Mononuclear cell (primary cell): Measurements from ENCODE around the gene PTCH2. TPM values are rescaled to one million over a fixed set of nuclear protein-coding genes. Genes with fewer than 3 reads are reported as not detected.
A peak's percentile ranks its signal among the peaks of the same experiment; 100 is the strongest.
"Not testable (repeated sequence)": the region's sequence is repeated elsewhere in the genome, so short reads cannot be mapped to it uniquely, and the experiment has no call there.

Experiments used
- H3K27me3 ChIP-seq: 2 replicates; pipeline ENCODE4 v1.6.0; 2011; ENCODE audit warnings: low read length, control low read depth; ENCODE audit not compliant: insufficient read depth
- H3K4me1 ChIP-seq: 2 replicates; pipeline ENCODE4 v1.5.1; 2011; ENCODE audit warnings: mild to moderate bottlenecking, low read length, control low read depth; ENCODE audit not compliant: insufficient read depth
- H3K4me3 ChIP-seq: 2 replicates; pipeline ENCODE4 v1.5.1; 2011; ENCODE audit warnings: mild to moderate bottlenecking, low read length, moderate library complexity
- H3K9me3 ChIP-seq: 2 replicates; pipeline ENCODE4 v1.5.1; 2011; ENCODE audit warnings: low read depth, mild to moderate bottlenecking, control low read depth, low read length
- total RNA-seq: library from RNA; depleted of rRNA; stranded (reverse); fragments of >200 nt; gene quantifications from one replicate; pipeline ENCODE4 v1.2.3, GENCODE V29; 2012

The PTCH2 gene
- total RNA-seq, 1 donor = 0.52 TPM

DNA sequence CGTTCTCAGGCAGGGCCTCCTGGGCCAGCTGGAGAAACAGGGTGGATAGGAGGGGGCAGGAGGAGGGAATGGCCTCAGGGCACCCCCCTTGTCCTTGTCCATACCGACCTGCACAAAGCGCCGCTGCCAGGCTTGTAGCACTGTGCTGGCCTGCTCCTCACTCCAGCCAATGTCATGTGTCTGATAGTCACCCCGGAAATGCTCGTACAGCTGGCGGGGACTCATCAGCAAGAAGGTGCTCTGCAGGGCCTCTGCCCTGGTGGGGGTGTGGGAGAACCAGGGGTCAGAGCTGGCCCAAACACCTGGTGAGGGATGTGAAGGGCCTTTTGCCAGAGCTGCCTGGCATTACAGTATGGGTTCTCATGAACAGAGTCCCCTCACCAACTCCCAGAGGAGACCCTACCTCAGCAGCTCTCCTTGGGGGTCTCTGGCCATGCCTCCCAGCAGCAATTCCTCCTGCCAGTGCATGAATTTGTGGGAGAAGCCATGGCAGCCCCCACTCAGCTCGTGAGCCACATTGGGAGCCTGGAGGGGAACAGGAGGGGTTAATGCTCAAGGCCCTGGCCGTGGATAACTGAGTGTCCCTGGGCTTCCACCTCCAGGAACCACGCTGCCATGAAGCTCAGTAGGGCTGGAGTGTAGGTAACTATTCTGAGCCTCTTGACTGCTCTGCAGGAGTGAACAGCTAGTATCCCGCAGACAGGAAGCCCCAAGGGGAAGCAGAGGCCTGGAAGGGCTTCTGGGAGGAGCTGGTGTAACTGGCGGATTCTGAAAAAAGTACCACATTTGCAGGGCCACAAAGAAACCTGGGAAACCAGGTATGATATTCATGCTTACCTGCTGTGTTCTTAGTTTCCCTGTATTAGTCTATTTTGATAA lies 13.3 kb downstream of the PTCH2 start:
- Histone ChIP-seq H3K4me1 (peaks cover 39% of the 10 kb centered on the region), H3K27me3 (no peaks in the 10 kb centered on the region), H3K4me3 (no peak overlapping the region), H3K9me3 (no peaks in the 10 kb centered on the region)

DNA sequence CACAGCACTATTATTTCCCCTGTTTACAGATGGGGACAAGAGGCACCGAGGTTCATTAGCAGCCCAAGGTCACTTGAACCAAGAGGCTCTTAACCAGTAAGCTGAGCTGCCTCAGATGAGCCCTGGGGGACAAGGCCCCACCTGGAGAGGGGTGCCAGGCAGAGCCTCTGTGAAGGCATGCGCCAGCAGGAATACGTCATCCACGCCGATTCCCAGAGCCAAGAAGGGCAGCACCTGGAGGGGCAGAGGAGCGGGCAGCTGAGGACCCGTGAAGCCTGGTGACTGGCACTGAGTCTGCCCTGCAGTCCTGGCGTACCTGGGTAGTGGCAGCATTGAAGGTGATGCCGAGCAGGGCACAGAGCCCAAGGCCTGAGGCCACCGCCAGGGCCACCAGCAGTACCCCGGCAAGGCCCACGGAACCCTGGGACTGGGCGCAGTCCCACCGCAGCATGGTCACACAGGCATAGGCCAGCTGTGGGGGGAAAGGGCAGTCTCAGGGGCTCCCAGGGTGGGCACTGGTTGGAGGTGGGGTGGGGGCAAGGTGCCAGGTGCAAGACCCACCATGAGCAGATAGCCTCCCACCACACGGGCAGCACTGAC lies 14.1 kb downstream of the PTCH2 start:
- Histone ChIP-seq H3K4me1 (peaks cover 31% of the 10 kb centered on the region), H3K9me3 (no peaks in the 10 kb centered on the region), H3K27me3 (no peaks in the 10 kb centered on the region), H3K4me3 (no peak overlapping the region)

DNA sequence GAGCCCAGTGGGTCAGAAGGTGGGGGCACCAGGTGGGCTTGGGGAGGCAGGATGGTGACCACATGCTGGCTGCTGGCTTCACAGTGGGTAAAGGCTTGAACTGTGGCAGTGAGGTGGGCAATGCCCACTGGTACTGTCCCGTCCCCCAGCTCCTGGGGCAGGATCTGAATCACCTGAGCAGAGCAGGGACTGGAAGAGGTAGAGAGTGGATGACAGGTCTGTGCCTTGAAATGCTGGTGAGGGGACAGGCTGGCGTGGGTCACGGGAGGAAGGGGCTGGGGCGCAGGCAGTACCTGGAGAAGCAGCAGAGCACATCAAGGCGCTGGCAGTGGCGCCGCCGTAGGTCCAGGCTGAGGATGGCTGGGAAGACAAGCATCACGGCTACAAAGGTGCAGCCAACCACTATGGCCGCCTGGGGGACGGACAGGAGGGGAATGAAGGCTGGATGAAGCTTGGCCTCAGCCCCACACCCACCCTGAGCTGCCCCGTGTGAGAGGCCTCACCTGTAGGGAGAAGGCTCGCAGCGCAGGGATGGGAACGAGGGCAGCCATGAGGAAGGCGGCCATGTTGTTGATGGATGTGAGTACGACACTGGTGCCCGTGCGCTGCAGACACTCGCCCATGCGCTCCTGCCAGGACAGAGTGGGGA lies 14.9 kb downstream of the PTCH2 start:
- H3K4me3 ChIP-seq = no peak overlapping the region
- no peaks in the 10 kb centered on the region for H3K9me3 ChIP-seq
- peaks cover 23% of the 10 kb centered on the region for H3K4me1 ChIP-seq
- no peaks in the 10 kb centered on the region for H3K27me3 ChIP-seq

DNA sequence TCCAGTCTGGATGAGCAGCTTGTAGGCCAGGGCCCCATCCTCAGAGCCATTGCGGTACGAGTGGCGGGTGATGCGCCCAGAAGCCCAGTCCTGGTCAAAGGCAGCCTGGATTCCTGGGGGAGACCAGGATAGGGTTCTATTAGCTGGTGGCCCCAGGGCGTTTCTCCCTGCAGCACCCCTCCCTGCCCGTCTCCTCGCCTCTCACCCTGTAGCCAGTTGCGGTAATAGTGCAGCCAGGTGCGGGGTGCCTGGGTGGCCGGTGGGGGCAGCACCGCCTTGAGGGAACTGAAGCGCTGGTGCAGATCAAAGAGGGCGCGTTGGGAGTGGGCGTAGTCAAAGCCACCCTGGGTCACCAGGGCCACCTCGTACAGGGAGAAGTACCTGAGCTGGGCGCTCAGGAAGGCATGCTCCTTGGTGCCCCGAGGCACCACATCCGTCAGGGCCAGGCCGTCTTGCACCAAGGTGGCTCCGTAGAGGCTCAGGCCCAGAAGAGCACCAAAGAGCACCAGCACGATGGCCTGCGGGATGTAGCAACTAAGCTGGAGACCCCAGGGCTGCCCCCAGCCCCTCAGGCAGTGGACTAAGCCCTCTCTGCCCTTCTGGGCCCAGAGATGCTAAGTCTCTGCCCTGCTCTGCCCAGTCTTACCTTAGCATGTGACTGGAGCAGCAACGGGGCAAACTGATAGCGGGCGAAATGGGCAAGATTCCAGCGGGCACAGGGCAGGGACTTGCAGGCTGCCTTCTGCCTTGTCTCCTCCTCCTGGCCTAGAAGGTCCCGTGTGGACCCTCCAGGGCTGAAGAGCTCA lies 15.7 kb downstream of the PTCH2 start:
- Histone ChIP-seq H3K4me3 (no peak overlapping the region), H3K4me1 (peaks cover 23% of the 10 kb centered on the region), H3K9me3 (no peaks in the 10 kb centered on the region)

DNA sequence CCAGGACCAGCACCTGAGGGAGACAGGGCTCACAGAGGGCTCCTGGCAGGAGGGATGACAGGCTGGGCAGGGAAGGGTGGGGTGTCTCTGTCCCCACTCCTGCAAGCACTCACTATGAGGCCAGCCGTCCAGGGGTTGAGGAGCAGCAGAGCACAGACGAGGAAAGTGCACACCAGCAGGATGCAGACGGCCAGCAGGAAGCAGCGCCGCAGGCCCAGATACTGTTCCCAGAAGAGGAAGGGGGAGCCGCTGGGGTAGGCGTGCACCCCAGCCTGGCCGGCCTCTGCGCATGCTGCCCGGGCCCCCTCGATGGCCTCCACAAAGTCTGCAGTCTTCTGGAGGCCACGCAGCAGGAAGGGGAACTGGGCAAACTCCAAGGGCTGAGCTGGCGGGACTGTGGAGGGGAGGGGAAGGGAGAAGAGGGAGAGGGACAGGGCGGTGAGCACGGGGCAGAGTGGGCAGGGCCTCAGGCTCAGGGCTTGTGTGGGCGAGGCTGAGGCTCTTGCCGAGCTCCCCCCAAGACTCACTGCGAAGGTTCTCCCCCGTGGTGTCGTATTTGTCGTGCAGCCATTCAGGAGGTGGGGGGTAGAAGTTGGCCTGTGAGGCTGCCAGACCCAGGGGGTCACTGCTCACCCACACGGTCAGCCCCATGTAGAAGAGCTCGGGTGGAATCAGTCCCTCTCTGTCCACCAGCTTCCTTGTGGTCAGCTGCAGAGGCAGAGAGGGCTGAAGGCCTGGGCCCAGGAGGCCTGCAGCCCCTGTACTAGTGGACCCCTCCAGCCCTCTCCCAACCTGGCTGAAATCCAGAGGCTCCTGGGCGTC lies 16.5 kb downstream of the PTCH2 start:
- no peak overlapping the region for H3K4me3 ChIP-seq
- peaks cover 23% of the 10 kb centered on the region for H3K4me1 ChIP-seq
- no peaks in the 10 kb centered on the region for H3K27me3 ChIP-seq
- no peaks in the 10 kb centered on the region for H3K9me3 ChIP-seq

More for the DNA sequence above, 15.7 kb downstream of the PTCH2 start:
- H3K27me3 ChIP-seq = no peaks in the 10 kb centered on the region

DNA sequence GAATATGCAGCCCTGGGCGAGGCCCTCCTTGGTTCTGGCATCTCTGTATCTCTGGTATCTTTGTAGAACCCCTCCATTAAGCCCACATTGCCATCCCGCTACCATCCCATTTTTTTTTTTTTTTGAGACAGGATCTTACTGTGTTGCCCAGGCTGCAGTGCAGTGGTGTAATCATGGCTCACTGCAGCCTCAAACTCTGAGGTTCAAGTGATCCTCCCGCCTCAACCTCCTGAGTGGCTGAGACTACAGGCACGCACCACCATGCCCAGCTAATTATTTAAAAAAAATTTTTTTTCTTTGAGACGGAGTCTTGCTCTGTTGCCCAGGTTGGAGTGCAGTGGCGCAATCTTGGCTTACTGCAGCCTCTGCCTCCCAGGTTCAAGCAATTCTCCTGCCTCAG lies 18.7 kb downstream of the PTCH2 start:
- not testable (repeated sequence) for H3K9me3 ChIP-seq, H3K4me3 ChIP-seq, H3K27me3 ChIP-seq
- H3K4me1 ChIP-seq = peaks cover 26% of the 10 kb centered on the region

DNA sequence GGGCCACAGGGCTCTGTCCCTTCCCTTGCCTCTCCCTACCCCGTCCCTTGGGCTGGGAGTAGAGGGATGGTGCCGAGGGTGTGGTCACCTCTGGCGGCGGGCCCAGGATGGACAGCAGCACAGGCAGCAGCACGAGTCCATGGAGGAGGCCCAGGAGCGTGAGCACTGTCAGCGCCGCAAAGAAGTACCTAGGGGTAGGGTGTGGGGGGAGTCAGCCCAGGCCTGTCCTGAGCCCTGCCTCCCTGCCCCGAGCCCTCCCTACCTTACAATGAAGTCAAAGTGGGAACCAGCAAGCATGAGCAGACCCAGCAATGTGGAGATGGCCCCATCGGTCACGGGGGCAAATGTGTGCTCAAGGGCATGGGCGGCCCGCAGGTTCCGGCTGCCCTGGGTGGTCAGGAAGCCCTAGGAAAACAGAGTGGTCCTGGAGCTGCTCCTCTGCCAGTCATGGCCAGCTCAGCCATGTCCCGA lies 20.0 kb downstream of the PTCH2 start:
- no peaks in the 10 kb centered on the region for H3K9me3 ChIP-seq
- H3K4me1 ChIP-seq = peaks cover 38% of the 10 kb centered on the region

DNA sequence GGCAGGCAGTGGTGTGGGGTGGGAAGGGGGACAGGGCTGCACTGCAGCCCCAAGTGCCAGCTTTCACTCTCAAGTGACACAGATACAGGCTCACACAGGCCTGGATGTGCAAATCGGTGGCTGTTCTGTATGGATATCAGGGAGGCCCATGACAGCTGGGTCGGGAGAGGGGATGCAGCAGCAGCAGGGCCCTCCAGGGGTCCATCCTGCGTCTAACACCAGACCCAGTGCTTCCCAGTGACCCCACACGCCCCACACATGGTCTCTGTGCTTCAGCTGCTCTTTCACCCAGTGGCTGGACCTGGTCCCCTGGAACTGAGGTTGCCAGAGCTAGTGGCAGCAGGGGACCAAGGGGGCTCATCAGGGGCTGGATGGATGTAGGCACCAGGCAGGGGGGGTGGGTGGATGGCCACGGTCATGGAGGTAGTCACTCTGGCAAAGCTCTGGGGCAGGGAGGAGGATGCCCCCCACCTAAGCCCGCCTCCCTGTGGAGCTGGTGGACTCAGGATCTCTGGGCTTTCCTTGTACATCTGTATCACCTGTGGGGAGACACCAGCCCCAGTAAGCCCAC lies 20.8 kb downstream of the PTCH2 start:
- no peaks in the 10 kb centered on the region for H3K9me3 ChIP-seq
- no peak overlapping the region for H3K4me3 ChIP-seq
- H3K4me1 ChIP-seq = peaks cover 38% of the 10 kb centered on the region
- H3K27me3 ChIP-seq = no peaks in the 10 kb centered on the region

More for the DNA sequence above, 20.0 kb downstream of the PTCH2 start:
- no peaks in the 10 kb centered on the region for H3K27me3 ChIP-seq
- no peak overlapping the region for H3K4me3 ChIP-seq

DNA sequence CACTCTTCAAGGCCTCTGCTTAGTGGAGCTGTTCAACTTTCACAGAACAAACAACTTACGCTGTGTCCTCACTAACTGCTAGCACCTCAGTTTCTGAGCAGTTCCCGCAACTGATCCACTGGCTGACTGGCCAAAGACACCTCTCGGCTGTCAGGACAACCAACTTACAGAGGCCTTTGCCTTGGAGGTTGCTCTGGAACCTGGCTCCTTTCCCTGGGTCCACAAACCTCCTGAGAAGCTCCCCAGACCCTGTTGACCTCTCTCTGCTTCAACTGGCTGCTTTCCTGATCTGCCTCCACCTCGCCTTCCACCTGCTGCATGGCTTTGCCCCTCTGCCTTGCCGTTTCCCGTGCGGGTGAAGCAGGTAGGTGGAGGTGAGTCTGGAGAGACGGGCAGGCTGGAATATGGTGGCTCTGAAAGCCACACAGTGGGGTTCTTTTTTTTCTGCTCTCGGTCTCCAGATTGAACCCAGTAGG lies 21.8 kb downstream of the PTCH2 start:
- H3K9me3 ChIP-seq = no peaks in the 10 kb centered on the region
- no peaks in the 10 kb centered on the region for H3K27me3 ChIP-seq
- peaks cover 29% of the 10 kb centered on the region for H3K4me1 ChIP-seq
- H3K4me3 ChIP-seq = no peak overlapping the region

DNA sequence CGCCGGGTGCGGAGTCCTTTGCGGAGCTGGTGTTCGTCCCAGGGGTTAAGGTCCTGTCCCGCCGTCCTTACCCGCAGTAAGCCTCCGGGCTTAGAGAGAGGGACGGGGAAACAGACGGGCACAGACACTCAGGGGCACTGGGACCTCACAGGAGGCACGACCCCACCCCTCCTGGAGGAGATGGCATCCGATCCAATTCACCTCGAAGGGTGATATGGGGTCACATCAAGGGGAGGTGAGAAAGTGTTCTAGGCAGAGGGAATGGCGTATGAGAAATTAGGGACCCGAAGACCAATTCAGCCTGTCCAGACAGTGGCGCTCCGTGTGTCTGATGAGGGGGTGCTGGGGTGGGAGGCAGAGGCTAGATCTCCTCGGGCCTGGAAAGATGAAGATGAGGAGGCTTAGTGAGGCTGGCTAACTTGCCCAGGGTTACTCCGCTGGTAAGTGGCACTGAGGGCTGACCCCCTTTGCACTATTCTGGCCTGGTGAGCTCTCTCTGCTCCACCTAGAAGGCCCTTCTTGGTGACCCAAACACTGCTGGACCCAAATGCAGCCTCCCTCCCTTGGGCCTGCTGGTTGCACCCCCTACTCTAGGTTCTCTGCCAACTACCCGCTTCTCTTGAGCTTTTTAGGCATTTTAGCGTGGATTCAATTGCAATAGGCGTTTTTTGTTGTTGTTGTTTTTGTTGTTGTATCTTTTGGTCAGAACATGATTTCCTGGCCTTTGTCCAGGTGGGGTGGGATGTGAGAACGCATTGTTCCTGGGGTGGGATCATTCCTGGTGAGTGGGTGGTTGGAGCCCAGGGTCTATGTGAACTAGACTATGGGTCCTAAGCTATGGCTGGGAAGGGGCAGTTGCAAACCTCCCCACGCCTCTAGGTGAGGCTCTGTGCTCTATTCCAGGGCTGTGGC lies 22.5 kb downstream of the PTCH2 start:
- Histone ChIP-seq H3K9me3 (no peaks in the 10 kb centered on the region), H3K27me3 (no peaks in the 10 kb centered on the region), H3K4me3 (peak overlapping the region; percentile 47), H3K4me1 (peaks cover 26% of the 10 kb centered on the region)

DNA sequence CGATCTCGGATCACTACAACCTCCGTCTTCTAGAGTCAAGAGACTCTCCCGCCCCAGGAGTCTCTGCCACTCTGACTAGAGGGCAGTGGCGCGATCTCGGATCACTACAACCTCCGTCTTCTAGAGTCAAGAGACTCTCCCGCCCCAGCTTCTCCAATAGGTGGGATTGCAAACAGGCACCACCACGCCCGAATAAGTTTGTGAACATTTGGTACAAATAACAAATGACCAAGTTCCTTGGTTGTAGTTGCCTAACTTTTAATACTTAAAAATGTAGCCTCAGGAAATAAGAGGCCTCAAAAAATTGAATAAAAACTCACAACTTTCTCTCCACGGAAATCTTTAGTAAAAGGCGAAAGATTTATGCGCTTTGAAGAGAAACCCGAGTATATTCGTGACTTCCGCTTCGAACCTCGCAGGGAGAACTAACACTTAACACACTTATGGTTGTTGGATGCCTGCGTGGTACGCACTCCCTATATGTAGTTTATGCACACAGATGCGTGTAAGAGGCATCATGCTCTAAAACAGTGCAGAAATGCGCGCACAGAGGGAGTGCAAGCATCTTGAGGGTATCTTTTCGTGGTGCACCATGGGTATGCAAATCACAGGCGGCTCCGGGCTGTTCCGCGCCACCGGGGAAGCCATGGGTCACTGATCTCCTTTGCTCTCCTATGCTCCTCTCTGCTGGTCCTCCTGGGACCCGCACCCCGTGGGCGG lies 23.3 kb downstream of the PTCH2 start:
- Histone ChIP-seq H3K27me3 (no peaks in the 10 kb centered on the region), H3K9me3 (no peaks in the 10 kb centered on the region), H3K4me1 (peaks cover 34% of the 10 kb centered on the region), H3K4me3 (peak overlapping the region; percentile 47)

DNA sequence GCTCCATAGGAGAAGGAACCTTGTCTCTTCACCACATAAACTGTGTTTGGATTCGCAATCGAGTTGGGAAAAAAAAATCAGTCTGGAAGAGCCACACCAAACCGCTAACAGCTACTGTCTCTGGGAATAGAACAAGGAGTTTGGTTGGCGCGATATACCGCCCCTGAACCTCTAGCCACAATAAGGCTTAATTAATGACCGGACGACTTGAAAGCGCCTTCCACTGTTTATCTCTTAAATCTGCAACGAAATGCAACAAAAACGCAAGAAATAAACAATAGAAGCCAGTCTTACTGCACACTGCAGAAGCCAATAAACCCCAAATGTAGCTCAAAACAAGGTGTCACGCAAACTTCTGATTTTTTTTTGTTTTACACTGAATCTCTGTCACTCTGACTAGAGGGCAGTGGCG lies 23.9 kb downstream of the PTCH2 start:
- peaks cover 39% of the 10 kb centered on the region for H3K4me1 ChIP-seq
- no peaks in the 10 kb centered on the region for H3K9me3 ChIP-seq
- H3K27me3 ChIP-seq = no peaks in the 10 kb centered on the region
- H3K4me3 ChIP-seq = peak overlapping the region; percentile 47
